Gastrocnemius medialis (tissue), 4 donors: ENCODE measurements around the gene FARS2. TPM values are rescaled to one million over a fixed set of nuclear protein-coding genes. Genes with fewer than 3 reads are reported as not detected.

Experiments
- ATAC-seq, 2 donors: fragments of 150-250 bp; one replicate each; pipeline ENCODE4 v1.9.1; 2016
- DNase-seq, 2 donors: peaks; one replicate each; pipeline ENCODE4 v3.0.0-alpha.2; 2019
- H3K27ac ChIP-seq, 4 donors: fragments of 200-600 bp; sonication (generic); 1 replicate in 1 of 4; 2 replicates in 3 of 4; pipeline ENCODE4 v1.5.1; 2016 to 2018; ENCODE audit warnings: mild to moderate bottlenecking in 2 of 4, moderate library complexity in 1 of 4
- H3K27me3 ChIP-seq, 3 donors: fragments of 200-600 bp; sonication (generic) in 2 of 3; 1 replicate in 1 of 3; 2 replicates in 2 of 3; pipeline versions ENCODE4 v1.5.1 to v1.6.0; 2016 to 2019; ENCODE audit warnings: mild to moderate bottlenecking in 1 of 3, moderate library complexity in 1 of 3
- H3K36me3 ChIP-seq, 2 donors: fragments of 200-600 bp; sonication (generic) in 1 of 2; one replicate each; pipeline ENCODE4 v1.5.1; 2017 to 2018
- H3K4me1 ChIP-seq, 2 donors: fragments of 200-600 bp; sonication (generic) in 1 of 2; one replicate each; pipeline ENCODE4 v1.5.1; 2016 to 2017; ENCODE audit warnings: mild to moderate bottlenecking in 2 of 2
- H3K4me3 ChIP-seq, 4 donors: fragments of 200-600 bp; sonication (generic) in 3 of 4; 1 replicate in 1 of 4; 2 replicates in 3 of 4; pipeline ENCODE4 v1.5.1; 2016 to 2019; ENCODE audit warnings: mild to moderate bottlenecking in 2 of 4
- H3K9me3 ChIP-seq, 3 donors: fragments of 200-600 bp; sonication (generic) in 2 of 3; 1 replicate in 1 of 3; 2 replicates in 2 of 3; pipeline ENCODE4 v1.5.1; 2016 to 2019
- POLR2A ChIP-seq, 2 donors: fragments of 450-650 bp; IDR thresholded peaks; one replicate each; pipeline ENCODE4 v1.6.1; 2017; ENCODE audit warnings: antibody characterized with exemption in 2 of 2, mild to moderate bottlenecking in 2 of 2, moderate library complexity in 2 of 2
- in situ Hi-C, 4 donors: fragments of 200-750 bp; cut with MboI; loops; one replicate each; pipeline versions ENCODE4 v1.15.0 to v1.8.0; 2017; ENCODE audit warnings: low sequenced_read_pairs in 4 of 4
- intact Hi-C: fragments of 100-400 bp; cut with DNase I; formaldehyde crosslinking; loops from one replicate; pipeline ENCODE4 v1.15.1; 2023; ENCODE audit warnings: low total_unique reads
- total RNA-seq, 4 donors: library from RNA; depleted of rRNA; stranded (reverse); fragments of >200 nt; gene quantifications; one replicate each; pipeline versions ENCODE4 v1.1.0 to v1.2.3, GENCODE V29; 2016
- TF ChIP-seq, protein P1 (sequence below), 5 experiments: fragments of 450-650 bp in 3 of 5; fragments of 200-600 bp in 2 of 5; sonication (generic) in 2 of 5; IDR thresholded peaks in 4 of 5; conservative IDR thresholded peaks in 1 of 5; 1 replicate in 4 of 5; 2 replicates in 1 of 5; pipeline ENCODE4 v1.5.1; 2016 to 2019; ENCODE audit warnings: antibody characterized with exemption in 5 of 5, mild to moderate bottlenecking in 3 of 5, moderate library complexity in 3 of 5

The FARS2 gene
- total RNA-seq, 4 donors from 2014 or later, result 13.6 to 24.0 (median 15.8) TPM

GRCh38 chr6:5217356-5217755 is 44.0 kb upstream of the FARS2 start:
- no peaks in the 10 kb centered on the region for H3K4me1 ChIP-seq
- in situ Hi-C loops, result no loop called here
- H3K27ac ChIP-seq, result no peak overlapping the region
- DNase-seq (no peak), ATAC-seq (no peak)
- intact Hi-C loops, result no loop called here
- TF ChIP-seq POLR2A (IDR thresholded peaks at IDR 0.05), result no peak
- TF ChIP-seq, protein P1, sequence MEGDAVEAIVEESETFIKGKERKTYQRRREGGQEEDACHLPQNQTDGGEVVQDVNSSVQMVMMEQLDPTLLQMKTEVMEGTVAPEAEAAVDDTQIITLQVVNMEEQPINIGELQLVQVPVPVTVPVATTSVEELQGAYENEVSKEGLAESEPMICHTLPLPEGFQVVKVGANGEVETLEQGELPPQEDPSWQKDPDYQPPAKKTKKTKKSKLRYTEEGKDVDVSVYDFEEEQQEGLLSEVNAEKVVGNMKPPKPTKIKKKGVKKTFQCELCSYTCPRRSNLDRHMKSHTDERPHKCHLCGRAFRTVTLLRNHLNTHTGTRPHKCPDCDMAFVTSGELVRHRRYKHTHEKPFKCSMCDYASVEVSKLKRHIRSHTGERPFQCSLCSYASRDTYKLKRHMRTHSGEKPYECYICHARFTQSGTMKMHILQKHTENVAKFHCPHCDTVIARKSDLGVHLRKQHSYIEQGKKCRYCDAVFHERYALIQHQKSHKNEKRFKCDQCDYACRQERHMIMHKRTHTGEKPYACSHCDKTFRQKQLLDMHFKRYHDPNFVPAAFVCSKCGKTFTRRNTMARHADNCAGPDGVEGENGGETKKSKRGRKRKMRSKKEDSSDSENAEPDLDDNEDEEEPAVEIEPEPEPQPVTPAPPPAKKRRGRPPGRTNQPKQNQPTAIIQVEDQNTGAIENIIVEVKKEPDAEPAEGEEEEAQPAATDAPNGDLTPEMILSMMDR (IDR thresholded peaks at IDR 0.05 in 4 of 5, conservative IDR thresholded peaks at IDR 0.05 in 1 of 5), result no peak
- H3K4me3 ChIP-seq, result no peak overlapping the region
- no peaks in the 10 kb centered on the region for H3K9me3 ChIP-seq
- no peaks in the 10 kb centered on the region for H3K27me3 ChIP-seq
- peaks cover 0 to 5% of the 10 kb centered on the region in 2 donors for H3K36me3 ChIP-seq

GRCh38 chr6:5219011-5219691 is 42.2 kb upstream of the FARS2 start:
- Histone ChIP-seq H3K27ac (no peak overlapping the region), H3K36me3 (peaks cover 0 to 3% of the 10 kb centered on the region in 2 donors), H3K27me3 (no peaks in the 10 kb centered on the region), H3K4me3 (no peak overlapping the region), H3K4me1 (no peaks in the 10 kb centered on the region), H3K9me3 (no peaks in the 10 kb centered on the region)
- ATAC-seq (no peak), DNase-seq (no peak)
- TF ChIP-seq, protein P1 (IDR thresholded peaks at IDR 0.05 in 4 of 5, conservative IDR thresholded peaks at IDR 0.05 in 1 of 5), result no peak
- no peak for TF ChIP-seq POLR2A (IDR thresholded peaks at IDR 0.05)
- intact Hi-C loops (no loop called here), in situ Hi-C loops (no loop called here)

- no peak for ATAC-seq
- no peaks in the 10 kb centered on the region for H3K36me3 ChIP-seq
- intact Hi-C loops, result no loop called here
These were observed 40.9 kb upstream of the FARS2 start for GRCh38 chr6:5220443-5220842.

GRCh38 chr6:5223309-5223708 is 38.0 kb upstream of the FARS2 start:
- intact Hi-C loops (no loop called here), in situ Hi-C loops (no loop called here)
- ATAC-seq (no peak), DNase-seq (no peak)
- H3K36me3 ChIP-seq, result no peaks in the 10 kb centered on the region
- H3K9me3 ChIP-seq, result no peaks in the 10 kb centered on the region
- H3K27me3 ChIP-seq, result no peaks in the 10 kb centered on the region
- no peak overlapping the region for H3K27ac ChIP-seq
- no peak overlapping the region for H3K4me3 ChIP-seq
- TF ChIP-seq, protein P1 (IDR thresholded peaks at IDR 0.05 in 4 of 5, conservative IDR thresholded peaks at IDR 0.05 in 1 of 5), result no peak
- TF ChIP-seq POLR2A (IDR thresholded peaks at IDR 0.05), result no peak
- no peaks in the 10 kb centered on the region for H3K4me1 ChIP-seq

More at GRCh38 chr6:5220443-5220842, 40.9 kb upstream of the FARS2 start:
- no peaks in the 10 kb centered on the region for H3K27me3 ChIP-seq
- in situ Hi-C loops, result no loop called here
- DNase-seq, result no peak
- no peaks in the 10 kb centered on the region for H3K4me1 ChIP-seq
- H3K9me3 ChIP-seq, result no peaks in the 10 kb centered on the region
- no peak for TF ChIP-seq POLR2A (IDR thresholded peaks at IDR 0.05)
- TF ChIP-seq, protein P1 (IDR thresholded peaks at IDR 0.05 in 4 of 5, conservative IDR thresholded peaks at IDR 0.05 in 1 of 5), result no peak
- no peak overlapping the region for H3K4me3 ChIP-seq
- H3K27ac ChIP-seq, result no peak overlapping the region

- Histone ChIP-seq H3K36me3 (no peaks in the 10 kb centered on the region), H3K27me3 (no peaks in the 10 kb centered on the region), H3K4me1 (peaks cover 10 to 15% of the 10 kb centered on the region in 2 donors), H3K27ac (no peak overlapping the region), H3K4me3 (no peak overlapping the region), H3K9me3 (no peaks in the 10 kb centered on the region)
- in situ Hi-C loops, result no loop called here
- no peak for ATAC-seq
- DNase-seq, result no peak
- intact Hi-C loops, result no loop called here
- TF ChIP-seq, protein P1 (IDR thresholded peaks at IDR 0.05 in 4 of 5, conservative IDR thresholded peaks at IDR 0.05 in 1 of 5), result no peak
- no peak for TF ChIP-seq POLR2A (IDR thresholded peaks at IDR 0.05)
These were observed 32.0 kb upstream of the FARS2 start for GRCh38 chr6:5229356-5229755.
